ENCODE data around the gene LIMS1.

DNA sequence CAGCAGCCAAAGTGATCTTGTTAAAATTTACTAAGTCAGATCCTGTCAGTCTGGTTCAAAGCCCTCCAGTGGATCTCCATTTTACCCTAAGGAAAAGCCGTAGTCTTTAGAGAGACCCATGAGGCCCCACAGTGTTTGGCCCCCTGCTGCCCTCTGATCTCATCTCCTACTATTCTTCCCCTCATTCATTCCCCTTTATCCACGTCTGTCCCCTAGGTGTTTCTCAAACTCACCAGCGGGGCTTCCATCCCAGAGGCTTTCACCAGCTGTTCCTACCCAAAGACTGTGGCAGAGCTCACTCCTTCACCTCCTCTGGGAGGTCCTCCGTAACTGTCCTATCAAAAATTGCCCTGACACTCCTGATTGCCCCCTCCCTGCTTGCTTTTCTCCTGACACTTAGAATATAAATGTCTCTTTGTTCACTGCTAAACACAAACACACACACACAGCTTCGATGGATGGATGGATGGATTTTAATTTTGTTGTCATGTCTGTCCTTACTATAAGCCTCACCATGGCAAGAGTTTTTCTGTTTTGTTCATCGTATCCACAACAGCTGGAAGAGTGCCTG, 26.1 kb downstream of the LIMS1 start:
- TF ChIP-seq CTCF (conservative IDR thresholded peaks at IDR 0.05; ENCODE audit: low read depth in 2 of 2) (no peak), POLR2AphosphoS5 (IDR thresholded peaks at IDR 0.05; ENCODE audit: low read depth) (no peak), JUNB (IDR thresholded peaks at IDR 0.05; ENCODE audit: unreplicated experiment) (no peak), EZH2 (IDR thresholded peaks at IDR 0.05; ENCODE audit: low read depth, unreplicated experiment) (no peak), ZNF331 (CRISPR knock-in tag; IDR thresholded peaks at IDR 0.05; ENCODE audit: low read depth) (no peak)

Data from GM23338 (cell line).